HEK293 (cell line): Measurements from ENCODE around the gene TEX13C.
"Not testable (repeated sequence)": the region's sequence is repeated elsewhere in the genome, so short reads cannot be mapped to it uniquely, and the experiment has no call there.

ENCODE experiments used
- CTCF ChIA-PET: fragments of 350-600 bp; formaldehyde crosslinking; extraction: SDS; loops from one replicate; lab custom pipeline; 2021; ENCODE audit warnings: antibody characterized with exemption; lab: Yijun Ruan, JAX
- POLR2A ChIA-PET: fragments of 300-600 bp; formaldehyde crosslinking; extraction: SDS; loops from one replicate; lab custom pipeline; 2020; ENCODE audit warnings: antibody characterized with exemption, inconsistent platforms; lab: Yijun Ruan, JAX
- H3K27ac ChIP-seq: fragments of 200-500 bp; sonication (Bioruptor generic); 2 replicates; pipeline ENCODE4 v1.5.1; 2014; ENCODE audit warnings: low read depth, low read length, control low read depth, inconsistent platforms; ENCODE audit errors: extremely low read depth
- H3K36me3 ChIP-seq, 2 experiments: fragments of 200-500 bp in 1 of 2; sonication (Bioruptor generic) in 1 of 2; 1 replicate in 1 of 2; 2 replicates in 1 of 2; pipeline ENCODE4 v1.5.1; 2014 to 2017; ENCODE audit warnings: inconsistent platforms in 2 of 2, low read length in 2 of 2; ENCODE audit not compliant: control insufficient read depth in 2 of 2, insufficient read depth in 1 of 2
- H3K4me1 ChIP-seq: fragments of 200-500 bp; sonication (Bioruptor generic); 2 replicates; pipeline ENCODE4 v1.5.1; 2014; ENCODE audit warnings: mild to moderate bottlenecking, low read length, inconsistent platforms; ENCODE audit not compliant: control insufficient read depth, insufficient read depth
- H3K4me3 ChIP-seq: 2 replicates; pipeline ENCODE4 v1.5.1; 2011; ENCODE audit warnings: low read depth, mild to moderate bottlenecking, control low read depth, low read length, moderate library complexity
- H3K9me3 ChIP-seq: fragments of 200-500 bp; sonication (Bioruptor generic); 2 replicates; pipeline ENCODE4 v1.5.1; 2014; ENCODE audit warnings: low read depth, low read length, inconsistent platforms; ENCODE audit not compliant: control insufficient read depth, insufficient read depth
- GLIS1 ChIP-seq: fragments of 450-650 bp; formaldehyde crosslinking; IDR thresholded peaks from 2 replicates; pipeline ENCODE4 v1.5.1; 2016; ENCODE audit warnings: missing biosample characterization, missing genetic modification characterization
- HIC1 ChIP-seq: fragments of 450-650 bp; formaldehyde crosslinking; IDR thresholded peaks from 2 replicates; pipeline ENCODE4 v1.5.1; 2016; ENCODE audit warnings: missing biosample characterization, missing genetic modification characterization
- KLF1 ChIP-seq: fragments of 450-650 bp; formaldehyde crosslinking; IDR thresholded peaks from 2 replicates; pipeline ENCODE4 v1.5.1; 2016; ENCODE audit warnings: missing biosample characterization, missing genetic modification characterization
- OSR2 ChIP-seq: fragments of 450-650 bp; formaldehyde crosslinking; IDR thresholded peaks from 2 replicates; pipeline ENCODE4 v1.5.1; 2016; ENCODE audit warnings: missing biosample characterization, missing genetic modification characterization
- PRDM1 ChIP-seq: fragments of 450-650 bp; formaldehyde crosslinking; IDR thresholded peaks from 2 replicates; pipeline ENCODE4; 2016; ENCODE audit warnings: missing biosample characterization, missing genetic modification characterization
- PRDM6 ChIP-seq: fragments of 450-650 bp; formaldehyde crosslinking; IDR thresholded peaks from 2 replicates; pipeline ENCODE4 v1.5.1; 2017; ENCODE audit warnings: missing biosample characterization, missing genetic modification characterization
- ZNF133 ChIP-seq: fragments of 450-650 bp; formaldehyde crosslinking; IDR thresholded peaks from 2 replicates; pipeline ENCODE4 v1.5.1; 2016; ENCODE audit warnings: missing biosample characterization, missing genetic modification characterization
- ZNF146 ChIP-seq: fragments of 450-650 bp; formaldehyde crosslinking; IDR thresholded peaks from 2 replicates; pipeline ENCODE4 v1.5.1; 2016; ENCODE audit warnings: missing biosample characterization, missing genetic modification characterization
- ZNF184 ChIP-seq: fragments of 450-650 bp; IDR thresholded peaks from 2 replicates; pipeline ENCODE4 v1.5.1; 2018; ENCODE audit warnings: missing biosample characterization, mild to moderate bottlenecking, missing genetic modification characterization
- ZNF19 ChIP-seq: fragments of 450-650 bp; formaldehyde crosslinking; IDR thresholded peaks from 2 replicates; pipeline ENCODE4; 2016; ENCODE audit warnings: missing biosample characterization, missing genetic modification characterization, low read depth
- ZNF223 ChIP-seq: fragments of 450-650 bp; formaldehyde crosslinking; IDR thresholded peaks from 2 replicates; pipeline ENCODE4 v1.5.1; 2016; ENCODE audit warnings: missing biosample characterization, missing genetic modification characterization
- ZNF398 ChIP-seq: fragments of 450-650 bp; formaldehyde crosslinking; IDR thresholded peaks from 2 replicates; pipeline ENCODE4 v1.5.1; 2017; ENCODE audit warnings: missing biosample characterization, missing genetic modification characterization
- ZNF416 ChIP-seq: fragments of 450-650 bp; formaldehyde crosslinking; IDR thresholded peaks from 2 replicates; pipeline ENCODE4 v1.5.1; 2016; ENCODE audit warnings: missing biosample characterization, missing genetic modification characterization
- ZNF449 ChIP-seq: fragments of 450-650 bp; formaldehyde crosslinking; IDR thresholded peaks from 2 replicates; pipeline ENCODE4 v1.5.1; 2017; ENCODE audit warnings: missing biosample characterization, mild to moderate bottlenecking, missing genetic modification characterization, moderate library complexity
- ZNF513 ChIP-seq: fragments of 450-650 bp; IDR thresholded peaks from 2 replicates; pipeline ENCODE4 v1.5.1; 2018; ENCODE audit warnings: missing biosample characterization, missing genetic modification characterization
- ZNF560 ChIP-seq: fragments of 450-650 bp; formaldehyde crosslinking; IDR thresholded peaks from 2 replicates; pipeline ENCODE4 v1.5.1; 2017; ENCODE audit warnings: missing biosample characterization, missing genetic modification characterization, borderline replicate concordance
- ZNF658 ChIP-seq: fragments of 450-650 bp; formaldehyde crosslinking; IDR thresholded peaks from 2 replicates; pipeline ENCODE4; 2016; ENCODE audit warnings: missing biosample characterization, missing genetic modification characterization
- ZNF777 ChIP-seq: fragments of 450-650 bp; formaldehyde crosslinking; IDR thresholded peaks from 2 replicates; pipeline ENCODE4 v1.5.1; 2017; ENCODE audit warnings: missing biosample characterization, missing genetic modification characterization, borderline replicate concordance
- ZNF791 ChIP-seq: fragments of 450-650 bp; formaldehyde crosslinking; IDR thresholded peaks from 2 replicates; pipeline ENCODE4 v1.5.1; 2016; ENCODE audit warnings: missing biosample characterization, missing genetic modification characterization
- ZSCAN18 ChIP-seq: fragments of 450-650 bp; formaldehyde crosslinking; IDR thresholded peaks from 2 replicates; pipeline ENCODE4 v1.5.1; 2016; ENCODE audit warnings: missing biosample characterization, missing genetic modification characterization

TEX13C gene

GRCh38 chrX:125306335-125306866, 13.3 kb upstream of the TEX13C start:
- ChIA-PET CTCF (no interaction called here), POLR2A (no interaction called here)
- Histone ChIP-seq H3K36me3 (no peaks in the 10 kb centered on the region), H3K27ac (no peak overlapping the region), H3K9me3 (no peaks in the 10 kb centered on the region), H3K4me3 (no peak overlapping the region), H3K4me1 (no peaks in the 10 kb centered on the region)
- TF ChIP-seq GLIS1 (tag by site-specific recombination) (no peak), ZNF398 (tag by site-specific recombination) (no peak), ZNF449 (tag by site-specific recombination) (no peak), ZNF146 (tag by site-specific recombination) (no peak), PRDM6 (no peak), HIC1 (tag by site-specific recombination) (no peak), ZNF133 (tag by site-specific recombination) (no peak), KLF1 (tag by site-specific recombination) (no peak), ZNF513 (tag by site-specific recombination) (no peak), ZNF777 (tag by site-specific recombination) (no peak), ZNF416 (tag by site-specific recombination) (no peak)

- Histone ChIP-seq H3K27ac (no peak overlapping the region), H3K4me1 (no peaks in the 10 kb centered on the region), H3K9me3 (no peaks in the 10 kb centered on the region), H3K4me3 (no peak overlapping the region), H3K36me3 (no peaks in the 10 kb centered on the region)
- ChIA-PET POLR2A (no interaction called here), CTCF (no interaction called here)
- TF ChIP-seq ZNF19 (tag by site-specific recombination) (no peak), ZSCAN18 (tag by site-specific recombination) (no peak), GLIS1 (tag by site-specific recombination) (no peak), ZNF223 (tag by site-specific recombination) (no peak), ZNF658 (no peak), OSR2 (tag by site-specific recombination) (no peak), PRDM1 (no peak), ZNF560 (tag by site-specific recombination) (no peak), ZNF791 (tag by site-specific recombination) (no peak), ZNF184 (tag by site-specific recombination) (no peak)
These were observed 11.0 kb upstream of the TEX13C start for GRCh38 chrX:125308653-125309052.

- CTCF ChIA-PET, POLR2A ChIA-PET, H3K36me3 ChIP-seq, H3K9me3 ChIP-seq, H3K4me1 ChIP-seq, H3K27ac ChIP-seq, H3K4me3 ChIP-seq: not testable (repeated sequence)
These were observed 505 bp upstream of the TEX13C start for GRCh38 chrX:125319166-125319565.
